ENCODE data around the gene ZNF345. TPM values are rescaled to one million over a fixed set of nuclear protein-coding genes. Genes with fewer than 3 reads are reported as not detected.
A peak's percentile ranks its signal among the peaks of the same experiment; 100 is the strongest.

Gene ZNF345
- total RNA-seq (2014; rRNA removed; shearing (Covaris generic)) (5.5 and 17.7 TPM in 2 replicates), polyA plus RNA-seq (2016; fragmentation: Nextera tagmentation; extraction: Ambion mirVana) (5.2 and 5.7 TPM in 2 replicates)
- long read RNA-seq, partial matches to known transcripts, result 0 of 3 reads
- long read RNA-seq, other reads (novel, unspliced or antisense), result 0 of 3 reads

GRCh38 chr19:36850559-36851442 is at the start of gene ZNF345:
Gene ZNF345 (plus strand): TSS chr19:36850876. CDS start chr19:36876831, 25,955 bp downstream.
- peaks cover 2% of the 10 kb centered on the region for H3K36me3 ChIP-seq (ENCODE audit: insufficient read depth)
- H3K79me2 ChIP-seq (replicated peaks; ENCODE audit: insufficient read depth), result peaks cover 46% of the 10 kb centered on the region
- H3K27ac Mint-ChIP-seq, result no peak within 1 kb of the TSS
- peak; percentile 94 for ATAC-seq
- peaks cover 5% of the 10 kb centered on the region; the same call in 1 of the 3 replicates for H3K4me1 Mint-ChIP-seq
- peak; percentile 99 for DNase-seq (ENCODE audit: low spot score)
- peaks cover 2% of the 10 kb centered on the region for H3K27me3 Mint-ChIP-seq (ENCODE audit: insufficient read depth, low read depth, poor library complexity)
- peaks cover 49% of the 10 kb centered on the region for H3K36me3 Mint-ChIP-seq (ENCODE audit: low read depth)
- peak within 1 kb of the TSS; percentile 73 for H3K4me3 ChIP-seq
- H3K27me3 ChIP-seq (ENCODE audit: insufficient read depth), result no peaks in the 10 kb centered on the region
- H4K20me1 ChIP-seq (replicated peaks; ENCODE audit: insufficient read depth), result no peaks in the 10 kb centered on the region
- peak within 1 kb of the TSS; percentile 75 for H3K4me2 ChIP-seq
- peak within 1 kb of the TSS; percentile 95 for H2AFZ ChIP-seq
- H3K9me3 Mint-ChIP-seq, result peaks cover 20% of the 10 kb centered on the region
- no peak within 1 kb of the TSS for H3K4me3 Mint-ChIP-seq
- no peaks in the 10 kb centered on the region for H3K9me2 ChIP-seq (ENCODE audit: insufficient read depth)
- peak within 1 kb of the TSS; percentile 47; the same call in 1 of the 2 replicates for H3K27ac ChIP-seq (ENCODE audit: low read depth)
- H3F3A ChIP-seq (replicated peaks; ENCODE audit: low read depth), result no peaks in the 10 kb centered on the region
- TF ChIP-seq REST (IDR thresholded peaks at IDR 0.05; ENCODE audit: unreplicated experiment), result no peak
- no peak for TF ChIP-seq ZNF462 (CRISPR knock-in tag; IDR thresholded peaks at IDR 0.05)
- no peak for TF ChIP-seq JUNB (IDR thresholded peaks at IDR 0.05; ENCODE audit: unreplicated experiment)
- TF ChIP-seq CREB1 (CRISPR knock-in tag; IDR thresholded peaks at IDR 0.05; ENCODE audit: low read depth), result no peak
- no peak for TF ChIP-seq CTCF (conservative IDR thresholded peaks at IDR 0.05; ENCODE audit: low read depth in 2 of 2)
- TF ChIP-seq ZNF331 (CRISPR knock-in tag; IDR thresholded peaks at IDR 0.05; ENCODE audit: low read depth), result no peak
- TF ChIP-seq ZNF114 (CRISPR knock-in tag; IDR thresholded peaks at IDR 0.05), result no peak
- TF ChIP-seq STAT1 (IDR thresholded peaks at IDR 0.05; ENCODE audit: unreplicated experiment), result no peak
- no peak for TF ChIP-seq NANOG (IDR thresholded peaks at IDR 0.05; ENCODE audit: borderline replicate concordance)
- TF ChIP-seq ETS1 (IDR thresholded peaks at IDR 0.05), result peak; percentile 89
- no peak for TF ChIP-seq EZH2 (IDR thresholded peaks at IDR 0.05; ENCODE audit: low read depth, unreplicated experiment)
- TF ChIP-seq POLR2AphosphoS5 (IDR thresholded peaks at IDR 0.05; ENCODE audit: low read depth), result peak; percentile 91
- TF ChIP-seq EZH2phosphoT487 (IDR thresholded peaks at IDR 0.05; ENCODE audit: unreplicated experiment), result no peak
- H3K4me1 ChIP-seq (ENCODE audit: insufficient read depth), result peaks cover 3% of the 10 kb centered on the region; the same call in 1 of the 2 replicates

Measured in GM23338 (cell line).